Tibial artery (tissue), 4 donors: ENCODE data around the gene CXorf65.

ENCODE experiments used
- DNase-seq, 2 donors: peaks; one replicate each; pipeline ENCODE4 v3.0.0-alpha.2; 2019
- H3K27ac ChIP-seq, 2 donors: fragments of 200-600 bp; sonication (generic) in 1 of 2; 1 replicate in 1 of 2; 2 replicates in 1 of 2; pipeline ENCODE4 v1.5.1; 2018 to 2019; ENCODE audit warnings: mild to moderate bottlenecking in 1 of 2
- H3K27me3 ChIP-seq, 2 donors: fragments of 200-600 bp; sonication (generic) in 1 of 2; one replicate each; pipeline versions ENCODE4 v1.5.1 to v1.6.0; 2016 to 2019
- H3K36me3 ChIP-seq, 3 donors: fragments of 200-600 bp; sonication (generic) in 2 of 3; one replicate each; pipeline ENCODE4 v1.5.1; 2016 to 2019; ENCODE audit warnings: mild to moderate bottlenecking in 2 of 3
- H3K4me1 ChIP-seq, 4 donors: fragments of 200-600 bp; sonication (generic) in 2 of 4; 1 replicate in 3 of 4; 2 replicates in 1 of 4; pipeline ENCODE4 v1.5.1; 2016 to 2019
- H3K4me3 ChIP-seq, 2 donors: fragments of 200-600 bp; sonication (generic) in 1 of 2; 1 replicate in 1 of 2; 2 replicates in 1 of 2; pipeline ENCODE4 v1.5.1; 2018 to 2019; ENCODE audit warnings: mild to moderate bottlenecking in 2 of 2
- H3K9me3 ChIP-seq, 3 donors: fragments of 200-600 bp; sonication (generic) in 1 of 3; one replicate each; pipeline ENCODE4 v1.5.1; 2016 to 2019
- intact Hi-C: fragments of 100-400 bp; cut with DNase I; formaldehyde crosslinking; loops from one replicate; pipeline ENCODE4 v1.15.0; 2023; ENCODE audit warnings: low total_unique reads
- TF ChIP-seq, protein P1 (sequence below), 2 experiments: fragments of 200-600 bp in 1 of 2; fragments of 450-650 bp in 1 of 2; IDR thresholded peaks; one replicate each; pipeline ENCODE4 v1.5.1; 2017 to 2019; ENCODE audit warnings: antibody characterized with exemption in 2 of 2, mild to moderate bottlenecking in 1 of 2, moderate library complexity in 1 of 2

The CXorf65 gene

DNA sequence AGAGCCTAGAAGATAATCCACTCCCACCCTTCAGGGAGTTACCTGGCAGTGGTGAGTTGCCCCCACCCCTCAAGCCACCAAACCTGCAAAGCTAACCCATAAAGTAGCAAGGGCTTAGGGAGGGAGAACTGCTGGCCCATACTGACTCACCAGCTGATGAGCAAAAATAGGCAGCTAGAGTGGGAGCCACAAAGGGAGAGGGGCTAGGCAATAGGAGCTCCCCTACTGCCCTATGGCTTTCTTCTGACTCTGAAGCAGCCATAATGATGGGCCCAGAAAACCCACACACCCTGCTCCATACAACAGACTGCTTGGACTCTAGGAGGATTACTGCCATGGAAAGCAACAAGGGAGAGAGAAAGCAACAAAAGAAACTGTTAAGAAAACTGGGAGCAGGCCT, 46.4 kb downstream of the CXorf65 start:
- DNase-seq = no peak
- intact Hi-C loops = no loop called here
- H3K27ac ChIP-seq = no peak overlapping the region
- TF ChIP-seq, protein P1, sequence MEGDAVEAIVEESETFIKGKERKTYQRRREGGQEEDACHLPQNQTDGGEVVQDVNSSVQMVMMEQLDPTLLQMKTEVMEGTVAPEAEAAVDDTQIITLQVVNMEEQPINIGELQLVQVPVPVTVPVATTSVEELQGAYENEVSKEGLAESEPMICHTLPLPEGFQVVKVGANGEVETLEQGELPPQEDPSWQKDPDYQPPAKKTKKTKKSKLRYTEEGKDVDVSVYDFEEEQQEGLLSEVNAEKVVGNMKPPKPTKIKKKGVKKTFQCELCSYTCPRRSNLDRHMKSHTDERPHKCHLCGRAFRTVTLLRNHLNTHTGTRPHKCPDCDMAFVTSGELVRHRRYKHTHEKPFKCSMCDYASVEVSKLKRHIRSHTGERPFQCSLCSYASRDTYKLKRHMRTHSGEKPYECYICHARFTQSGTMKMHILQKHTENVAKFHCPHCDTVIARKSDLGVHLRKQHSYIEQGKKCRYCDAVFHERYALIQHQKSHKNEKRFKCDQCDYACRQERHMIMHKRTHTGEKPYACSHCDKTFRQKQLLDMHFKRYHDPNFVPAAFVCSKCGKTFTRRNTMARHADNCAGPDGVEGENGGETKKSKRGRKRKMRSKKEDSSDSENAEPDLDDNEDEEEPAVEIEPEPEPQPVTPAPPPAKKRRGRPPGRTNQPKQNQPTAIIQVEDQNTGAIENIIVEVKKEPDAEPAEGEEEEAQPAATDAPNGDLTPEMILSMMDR (IDR thresholded peaks at IDR 0.05) = no peak
- no peaks in the 10 kb centered on the region for H3K4me1 ChIP-seq
- H3K36me3 ChIP-seq = peaks cover 16 to 41% (median 37%) of the 10 kb centered on the region in 3 donors
- H3K27me3 ChIP-seq = no peaks in the 10 kb centered on the region
- no peaks in the 10 kb centered on the region for H3K9me3 ChIP-seq
- no peak overlapping the region for H3K4me3 ChIP-seq

DNA sequence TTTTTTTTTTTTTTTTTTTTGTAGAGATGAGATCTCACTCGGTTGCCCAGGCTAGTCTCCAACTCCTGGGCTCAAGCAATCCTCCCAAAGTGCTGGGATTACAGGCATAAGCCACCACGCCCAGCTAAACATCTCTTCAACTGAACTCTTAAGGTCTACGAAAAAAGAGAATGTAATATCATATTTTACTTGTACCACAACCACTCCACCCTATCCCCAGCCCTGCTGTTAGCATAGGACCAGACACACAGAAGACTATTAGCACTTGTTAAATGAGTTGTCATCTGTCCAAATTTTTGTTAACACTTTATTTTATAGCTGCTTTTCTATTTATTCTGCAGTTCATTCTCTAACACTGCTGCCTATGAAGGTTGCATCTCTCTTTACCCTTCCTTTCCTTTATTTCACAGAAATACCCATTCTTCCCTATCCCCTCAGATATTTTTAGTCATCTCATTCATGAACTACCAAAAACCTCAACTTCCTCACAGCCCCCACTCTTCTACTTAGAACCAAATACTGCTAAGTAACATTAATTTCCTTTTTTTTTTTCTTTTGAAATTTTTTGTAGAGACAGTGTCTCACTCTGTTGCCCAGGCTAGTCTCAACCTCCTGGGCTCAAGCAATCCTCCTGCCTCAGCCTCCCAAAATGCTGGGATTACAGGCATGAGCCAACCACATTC, 48.6 kb downstream of the CXorf65 start:
- H3K27ac ChIP-seq = no peak overlapping the region
- no peak overlapping the region for H3K4me3 ChIP-seq
- no peaks in the 10 kb centered on the region for H3K27me3 ChIP-seq
- H3K4me1 ChIP-seq = no peaks in the 10 kb centered on the region
- TF ChIP-seq, protein P1 (IDR thresholded peaks at IDR 0.05) = no peak
- DNase-seq = no peak
- H3K36me3 ChIP-seq = peaks cover 16 to 41% (median 37%) of the 10 kb centered on the region in 3 donors
- H3K9me3 ChIP-seq = no peaks in the 10 kb centered on the region
- intact Hi-C loops = no loop called here

DNA sequence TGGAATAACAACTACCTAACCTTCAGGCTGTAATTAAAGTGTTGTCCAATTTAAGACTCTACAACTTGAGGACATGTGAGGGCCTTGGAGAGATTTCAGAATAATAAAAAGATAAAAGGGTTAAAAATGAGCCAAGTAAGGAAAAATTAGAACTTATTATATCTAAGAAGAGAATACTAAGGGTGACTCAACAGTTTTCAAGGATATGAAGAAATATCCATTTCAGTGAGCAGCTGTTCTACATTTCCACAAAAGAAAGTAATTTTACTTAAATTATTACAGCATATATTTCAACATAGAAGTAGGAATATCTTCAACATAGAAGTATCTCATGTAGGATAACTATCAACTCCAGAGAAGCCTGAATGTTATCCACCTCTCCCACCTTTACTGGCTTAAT, 49.7 kb downstream of the CXorf65 start:
- no peaks in the 10 kb centered on the region for H3K9me3 ChIP-seq
- no peak overlapping the region for H3K4me3 ChIP-seq
- H3K27me3 ChIP-seq = no peaks in the 10 kb centered on the region
- no peaks in the 10 kb centered on the region for H3K4me1 ChIP-seq
- no peak overlapping the region for H3K27ac ChIP-seq
- intact Hi-C loops = no loop called here
- DNase-seq = no peak
- TF ChIP-seq, protein P1 (IDR thresholded peaks at IDR 0.05) = no peak
- H3K36me3 ChIP-seq = peaks cover 14 to 33% (median 29%) of the 10 kb centered on the region in 3 donors
